ENCODE measurements around the gene APOL1.

GRCh38 chr22:36252754-36253522 lies at the start of gene APOL1:
- TF ChIP-seq POLR2A (IDR thresholded peaks at IDR 0.05) (no peak), CTCF (IDR thresholded peaks at IDR 0.05) (no peak)

Data from testis (tissue), 2 donors.